Neural cell (in vitro differentiated cells): Measurements from ENCODE around the gene FBXL22. TPM values are rescaled to one million over a fixed set of nuclear protein-coding genes. Genes with fewer than 3 reads are reported as not detected.

ENCODE experiments used
- H2AFZ ChIP-seq: fragments of 200-600, 300-800 bp; sonication (generic), shearing (Covaris generic); 2 replicates; pipeline ENCODE4 v1.6.0; 2014; ENCODE audit warnings: low read depth, mild to moderate bottlenecking, antibody characterized with exemption, low read length, moderate library complexity
- H3F3A ChIP-seq: fragments of 200-600 bp; shearing (Covaris generic); 2 replicates; pipeline ENCODE4 v1.6.1; 2016; ENCODE audit warnings: mild to moderate bottlenecking, moderate library complexity, mixed read lengths, antibody characterized with exemption, low read length; ENCODE audit not compliant: insufficient read depth, poor library complexity, severe bottlenecking
- H3K27ac ChIP-seq: fragments of 200-600, 300-800 bp; sonication (generic), shearing (Covaris generic); 2 replicates; pipeline ENCODE4 v1.5.1; 2014; ENCODE audit warnings: mild to moderate bottlenecking, low read length, moderate library complexity
- H3K27me3 ChIP-seq: fragments of 300-800, 200-600 bp; sonication (generic), shearing (Covaris generic); 2 replicates; pipeline ENCODE4 v1.6.0; 2014; ENCODE audit warnings: mild to moderate bottlenecking, low read depth, low read length, moderate library complexity; ENCODE audit not compliant: insufficient read depth
- H3K36me3 ChIP-seq: fragments of 300-800, 200-600 bp; sonication (generic), shearing (Covaris generic); 2 replicates; pipeline ENCODE4 v1.5.1; 2014; ENCODE audit warnings: mild to moderate bottlenecking, antibody characterized with exemption, low read length, moderate library complexity; ENCODE audit not compliant: insufficient read depth
- H3K4me2 ChIP-seq: fragments of 300-800, 200-600 bp; sonication (generic), shearing (Covaris generic); 2 replicates; pipeline ENCODE4 v1.6.0; 2014; ENCODE audit warnings: mild to moderate bottlenecking, low read length
- H3K4me3 ChIP-seq: fragments of 300-800, 200-600 bp; sonication (generic), shearing (Covaris generic); 2 replicates; pipeline ENCODE4 v1.5.1; 2014; ENCODE audit warnings: mild to moderate bottlenecking, low read length, moderate library complexity
- H3K79me2 ChIP-seq: fragments of 200-600 bp; shearing (Covaris generic); replicated peaks from 2 replicates; pipeline ENCODE4 v1.6.0; 2014; ENCODE audit warnings: mild to moderate bottlenecking, low read length, moderate library complexity; ENCODE audit not compliant: insufficient read depth
- H3K9ac ChIP-seq: fragments of 300-800, 200-600 bp; sonication (generic), shearing (Covaris generic); 2 replicates; pipeline ENCODE4 v1.6.1; 2016; ENCODE audit warnings: mild to moderate bottlenecking, low read length, mixed read lengths
- H3K9me2 ChIP-seq: fragments of 200-600 bp; shearing (Covaris generic); 2 replicates; pipeline ENCODE4 v1.6.1; 2016; ENCODE audit warnings: mild to moderate bottlenecking, low read length, mixed read lengths; ENCODE audit not compliant: insufficient read depth
- H3K9me3 ChIP-seq: fragments of 200-600, 300-800 bp; sonication (generic), shearing (Covaris generic); 2 replicates; pipeline ENCODE4 v1.6.1; 2016; ENCODE audit warnings: mild to moderate bottlenecking, mixed run types, low read length, moderate library complexity, mixed read lengths
- H4K20me1 ChIP-seq: fragments of 200-600 bp; shearing (Covaris generic); 2 replicates; pipeline ENCODE4 v1.6.1; 2016; ENCODE audit warnings: mild to moderate bottlenecking, mixed run types; ENCODE audit not compliant: insufficient read depth
- CTCF ChIP-seq: fragments of 450-650 bp; IDR thresholded peaks from 2 replicates; pipeline ENCODE4 v1.5.1; 2014; ENCODE audit warnings: antibody characterized with exemption, mild to moderate bottlenecking, moderate library complexity; ENCODE audit not compliant: poor library complexity, severe bottlenecking
- EP300 ChIP-seq: fragments of 450-650 bp; conservative IDR thresholded peaks from 2 replicates; pipeline ENCODE4 v1.6.1; 2014; ENCODE audit warnings: antibody characterized with exemption, mild to moderate bottlenecking, moderate library complexity; ENCODE audit not compliant: poor library complexity, severe bottlenecking
- EZH2 ChIP-seq: fragments of 200-600, 300-800 bp; shearing (Covaris generic), sonication (generic); IDR thresholded peaks from 2 replicates; pipeline ENCODE4 v1.6.1; 2014; ENCODE audit warnings: antibody characterized with exemption, low read length, borderline replicate concordance, mild to moderate bottlenecking; ENCODE audit not compliant: insufficient read depth, poor library complexity, severe bottlenecking
- MXI1 ChIP-seq: fragments of 450-650 bp; conservative IDR thresholded peaks from 2 replicates; pipeline ENCODE4 v1.6.1; 2014; ENCODE audit warnings: antibody characterized with exemption, mild to moderate bottlenecking; ENCODE audit not compliant: poor library complexity, severe bottlenecking
- POLR2AphosphoS5 ChIP-seq: IDR thresholded peaks from 2 replicates; pipeline ENCODE4 v1.6.1; 2012
- RAD21 ChIP-seq: fragments of 450-650 bp; conservative IDR thresholded peaks from 2 replicates; pipeline ENCODE4 v1.6.1; 2014; ENCODE audit warnings: antibody characterized with exemption, mild to moderate bottlenecking, moderate library complexity
- REST ChIP-seq: IDR thresholded peaks from 2 replicates; pipeline ENCODE4 v1.6.1; 2012; ENCODE audit warnings: borderline replicate concordance
- SMC3 ChIP-seq: fragments of 450-650 bp; conservative IDR thresholded peaks from 2 replicates; pipeline ENCODE4 v1.6.1; 2014; ENCODE audit warnings: antibody characterized with exemption, mild to moderate bottlenecking, moderate library complexity; ENCODE audit not compliant: poor library complexity
- TAF1 ChIP-seq: IDR thresholded peaks from 2 replicates; pipeline ENCODE4 v1.6.1; 2012; ENCODE audit warnings: low read depth
- polyA plus RNA-seq: library from polyadenylated mRNA; depleted of rRNA; stranded (reverse); fragments of >200 nt; gene quantifications from 2 replicates; pipeline ENCODE4 v1.2.3, GENCODE V29; 2014

Gene FBXL22
- polyA plus RNA-seq, 1 donor from 2014 or later, result 0.41 TPM

DNA sequence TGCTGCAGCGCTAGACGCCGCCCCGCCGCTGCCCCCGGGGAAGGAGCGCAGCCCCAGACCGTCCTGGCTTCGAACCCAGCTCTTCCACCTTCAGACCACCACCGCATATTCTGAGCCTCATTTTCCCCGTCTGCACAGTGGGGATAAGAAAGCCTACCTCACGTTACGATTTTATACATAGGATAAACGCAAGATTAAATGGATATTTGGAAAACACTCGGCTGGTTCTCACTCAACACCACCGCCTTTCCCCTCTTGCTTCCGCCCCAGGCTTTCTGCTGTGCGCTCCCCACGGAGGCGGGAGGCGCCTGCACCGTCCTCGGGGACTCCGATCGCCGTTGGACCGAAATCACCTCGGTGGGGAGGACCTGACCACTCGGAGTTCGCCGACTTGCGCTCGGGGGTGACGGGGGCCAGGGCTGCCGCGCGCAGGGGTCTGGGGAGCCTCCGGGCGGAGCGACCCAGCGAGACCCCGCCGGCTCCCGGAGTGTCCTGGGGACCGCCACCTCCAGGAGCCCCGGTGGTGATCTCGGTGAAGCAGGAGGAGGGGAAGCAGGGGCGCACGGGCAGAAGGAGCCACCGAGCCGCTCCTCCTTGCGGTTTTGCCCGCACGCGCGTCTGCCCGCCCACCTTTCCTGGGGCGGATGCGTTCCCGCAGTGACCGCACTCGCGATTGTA, 4.0 kb downstream of the FBXL22 start:
- H3K27ac ChIP-seq, result peak overlapping the region; percentile 42
- H3K4me3 ChIP-seq, result peak overlapping the region; percentile 88
- peak overlapping the region; percentile 80 for H3K4me2 ChIP-seq
- no peaks in the 10 kb centered on the region for H3K9me2 ChIP-seq
- no peaks in the 10 kb centered on the region for H3K79me2 ChIP-seq
- no peaks in the 10 kb centered on the region for H3F3A ChIP-seq
- H3K27me3 ChIP-seq, result no peaks in the 10 kb centered on the region
- peak overlapping the region; percentile 21 for H2AFZ ChIP-seq
- no peaks in the 10 kb centered on the region for H4K20me1 ChIP-seq
- peak overlapping the region; percentile 66 for H3K9ac ChIP-seq
- H3K9me3 ChIP-seq, result no peaks in the 10 kb centered on the region
- no peaks in the 10 kb centered on the region for H3K36me3 ChIP-seq
- TF ChIP-seq EP300 (no peak), MXI1 (no peak), EZH2 (no peak), RAD21 (no peak), SMC3 (no peak), POLR2AphosphoS5 (no peak)

GRCh38 chr15:63601704-63602185, 4.6 kb downstream of the FBXL22 start:
- no peaks in the 10 kb centered on the region for H3F3A ChIP-seq
- H3K36me3 ChIP-seq, result no peaks in the 10 kb centered on the region
- no peaks in the 10 kb centered on the region for H4K20me1 ChIP-seq
- peak overlapping the region; percentile 66 for H3K9ac ChIP-seq
- H3K79me2 ChIP-seq, result no peaks in the 10 kb centered on the region
- H3K9me3 ChIP-seq, result no peaks in the 10 kb centered on the region
- H3K27me3 ChIP-seq, result no peaks in the 10 kb centered on the region
- H3K27ac ChIP-seq, result no peak overlapping the region
- peak overlapping the region; percentile 80 for H3K4me2 ChIP-seq
- H3K9me2 ChIP-seq, result no peaks in the 10 kb centered on the region
- H2AFZ ChIP-seq, result no peak overlapping the region
- peak overlapping the region; percentile 88 for H3K4me3 ChIP-seq
- no peak for TF ChIP-seq CTCF
- no peak for TF ChIP-seq EZH2
- TF ChIP-seq SMC3, result no peak
- TF ChIP-seq MXI1, result no peak

- H3K27ac ChIP-seq, result no peak overlapping the region
- no peaks in the 10 kb centered on the region for H3K79me2 ChIP-seq
- H4K20me1 ChIP-seq, result no peaks in the 10 kb centered on the region
- no peaks in the 10 kb centered on the region for H3K36me3 ChIP-seq
- no peak overlapping the region for H3K4me3 ChIP-seq
- TF ChIP-seq SMC3 (no peak), EP300 (no peak), RAD21 (no peak), REST (no peak), POLR2AphosphoS5 (no peak), MXI1 (no peak), CTCF (no peak), TAF1 (no peak), EZH2 (no peak)
- H3F3A ChIP-seq, result no peaks in the 10 kb centered on the region
- H3K9me3 ChIP-seq, result no peaks in the 10 kb centered on the region
- no peaks in the 10 kb centered on the region for H3K9me2 ChIP-seq
- no peaks in the 10 kb centered on the region for H3K27me3 ChIP-seq
- H2AFZ ChIP-seq, result no peak overlapping the region
- H3K4me2 ChIP-seq, result no peak overlapping the region
- no peak overlapping the region for H3K9ac ChIP-seq
Measured at GRCh38 chr15:63602595-63602994, 5.4 kb downstream of the FBXL22 start.
